Activated CD8-positive, alpha-beta memory T cell treated with anti-CD3 and anti-CD28 coated beads, Interleukin-2, amount 50 U/mL, for 24 hours (primary cell): ENCODE data around the gene PCDHB1.
"Not testable (repeated sequence)": the region's sequence is repeated elsewhere in the genome, so short reads cannot be mapped to it uniquely, and the experiment has no call there.

Experiments
- DNase-seq: peaks from one replicate; pipeline ENCODE4 v3.0.0-alpha.2; 2020; ENCODE audit errors: extremely low read depth

Gene PCDHB1

DNA sequence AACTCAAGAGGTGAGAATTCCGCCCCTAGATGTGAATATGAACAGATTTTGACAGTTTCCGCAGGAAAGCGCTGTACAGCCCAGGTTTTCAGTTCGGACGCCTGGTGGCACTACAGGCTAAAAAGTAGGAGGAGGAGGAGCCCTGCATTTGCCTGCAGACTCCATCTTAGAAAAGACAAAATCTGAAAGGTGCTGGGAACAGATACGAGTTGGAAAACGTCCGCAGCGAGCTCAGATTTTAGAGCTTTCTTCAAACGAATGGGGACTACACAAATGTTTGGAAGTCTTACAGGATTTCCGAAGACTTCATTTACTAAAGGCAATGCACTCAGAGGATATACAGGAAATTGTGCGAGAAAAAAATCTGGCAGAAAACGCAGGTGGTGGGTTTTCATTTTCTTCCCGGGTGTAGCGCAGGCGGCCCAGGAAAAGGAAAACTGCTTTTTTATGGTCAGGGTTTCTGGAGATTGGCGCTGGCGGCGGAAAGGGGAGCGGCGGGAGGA lies 33.4 kb downstream of the PCDHB1 start:
- DNase-seq, result no peak

DNA sequence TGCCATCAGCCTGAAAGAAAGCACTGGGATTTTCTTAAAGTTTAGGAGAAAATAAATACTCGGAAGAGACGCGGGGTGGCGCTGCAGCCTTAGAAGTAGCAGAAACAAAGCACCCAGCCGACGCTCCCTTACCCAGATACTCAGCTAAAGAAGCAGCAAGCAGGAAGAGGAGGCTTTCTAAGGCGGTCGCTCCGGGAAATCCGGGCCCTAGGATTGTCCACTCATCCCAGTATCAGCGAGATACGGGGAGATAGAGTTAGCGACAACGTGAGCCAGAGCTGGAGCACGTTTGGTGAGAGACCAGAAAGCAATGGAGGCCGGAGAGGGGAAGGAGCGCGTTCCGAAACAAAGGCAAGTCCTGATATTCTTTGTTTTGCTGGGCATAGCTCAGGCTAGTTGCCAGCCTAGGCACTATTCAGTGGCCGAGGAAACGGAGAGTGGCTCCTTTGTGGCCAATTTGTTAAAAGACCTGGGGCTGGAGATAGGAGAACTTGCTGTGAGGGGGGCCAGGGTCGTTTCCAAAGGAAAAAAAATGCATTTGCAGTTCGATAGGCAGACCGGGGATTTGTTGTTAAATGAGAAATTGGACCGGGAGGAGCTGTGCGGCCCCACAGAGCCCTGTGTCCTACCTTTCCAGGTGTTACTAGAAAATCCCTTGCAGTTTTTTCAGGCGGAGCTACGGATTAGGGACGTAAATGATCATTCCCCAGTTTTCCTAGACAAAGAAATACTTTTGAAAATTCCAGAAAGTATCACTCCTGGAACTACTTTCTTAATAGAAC lies 43.5 kb downstream of the PCDHB1 start, which contains the start of gene PCDHB2:
TSS of gene PCDHB2 (plus strand) at position 135 of the 782 bp plus-strand sequence. CDS start at position 311, 176 bp downstream.
- DNase-seq, result no peak

DNA sequence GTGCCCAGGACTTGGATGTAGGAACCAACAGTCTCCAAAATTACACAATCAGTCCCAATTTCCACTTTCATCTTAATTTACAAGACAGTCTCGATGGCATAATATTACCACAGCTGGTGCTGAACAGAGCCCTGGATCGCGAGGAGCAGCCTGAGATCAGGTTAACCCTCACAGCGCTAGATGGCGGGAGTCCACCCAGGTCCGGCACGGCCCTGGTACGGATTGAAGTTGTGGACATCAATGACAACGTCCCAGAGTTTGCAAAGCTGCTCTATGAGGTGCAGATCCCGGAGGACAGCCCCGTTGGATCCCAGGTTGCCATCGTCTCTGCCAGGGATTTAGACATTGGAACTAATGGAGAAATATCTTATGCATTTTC lies 44.1 kb downstream of the PCDHB1 start:
- DNase-seq, result no peak

DNA sequence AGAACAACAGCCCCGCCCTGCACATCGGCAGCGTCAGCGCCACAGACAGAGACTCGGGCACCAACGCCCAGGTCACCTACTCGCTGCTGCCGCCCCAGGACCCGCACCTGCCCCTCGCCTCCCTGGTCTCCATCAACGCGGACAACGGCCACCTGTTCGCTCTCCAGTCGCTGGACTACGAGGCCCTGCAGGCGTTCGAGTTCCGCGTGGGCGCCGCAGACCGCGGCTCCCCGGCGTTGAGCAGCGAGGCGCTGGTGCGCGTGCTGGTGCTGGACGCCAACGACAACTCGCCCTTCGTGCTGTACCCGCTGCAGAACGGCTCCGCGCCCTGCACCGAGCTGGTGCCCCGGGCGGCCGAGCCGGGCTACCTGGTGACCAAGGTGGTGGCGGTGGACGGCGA lies 45.0 kb downstream of the PCDHB1 start:
- DNase-seq, result not testable (repeated sequence)

DNA sequence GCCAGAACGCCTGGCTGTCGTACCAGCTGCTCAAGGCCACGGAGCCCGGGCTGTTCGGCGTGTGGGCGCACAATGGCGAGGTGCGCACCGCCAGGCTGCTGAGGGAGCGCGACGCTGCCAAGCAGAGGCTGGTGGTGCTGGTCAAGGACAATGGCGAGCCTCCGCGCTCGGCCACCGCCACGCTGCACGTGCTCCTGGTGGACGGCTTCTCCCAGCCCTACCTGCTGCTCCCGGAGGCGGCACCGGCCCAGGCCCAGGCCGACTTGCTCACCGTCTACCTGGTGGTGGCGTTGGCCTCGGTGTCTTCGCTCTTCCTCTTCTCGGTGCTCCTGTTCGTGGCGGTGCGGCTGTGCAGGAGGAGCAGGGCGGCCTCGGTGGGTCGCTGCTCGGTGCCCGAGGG lies 45.4 kb downstream of the PCDHB1 start:
- not testable (repeated sequence) for DNase-seq

DNA sequence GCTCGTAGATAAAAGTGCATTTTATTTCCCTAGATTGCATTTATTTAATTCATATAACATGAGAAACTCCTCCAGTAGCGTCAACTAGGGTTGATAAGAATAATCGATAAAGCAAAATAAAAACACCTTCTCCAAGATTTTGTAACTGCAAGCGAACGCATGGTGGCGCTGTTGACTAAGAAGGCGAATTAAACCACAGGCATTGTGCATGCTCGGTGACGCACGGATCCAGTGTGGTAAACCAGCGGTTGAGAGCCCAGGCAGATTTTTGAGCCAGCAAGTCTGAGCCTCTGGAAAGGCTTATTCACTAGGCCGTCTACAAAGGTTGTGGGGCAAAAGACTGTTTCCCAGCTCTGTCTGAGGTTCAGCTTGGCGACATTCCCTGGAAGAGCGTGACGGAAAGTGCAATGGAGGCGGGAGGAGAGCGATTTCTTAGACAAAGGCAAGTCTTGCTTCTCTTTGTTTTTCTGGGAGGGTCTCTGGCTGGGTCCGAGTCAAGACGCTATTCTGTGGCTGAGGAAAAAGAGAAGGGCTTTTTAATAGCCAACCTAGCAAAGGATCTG lies 49.1 kb downstream of the PCDHB1 start, which contains the start of gene PCDHB3:
TSS of gene PCDHB3 (plus strand) at position 231 of the 563 bp plus-strand sequence. CDS start at position 408, 177 bp downstream.
- peak; percentile 3 for DNase-seq

DNA sequence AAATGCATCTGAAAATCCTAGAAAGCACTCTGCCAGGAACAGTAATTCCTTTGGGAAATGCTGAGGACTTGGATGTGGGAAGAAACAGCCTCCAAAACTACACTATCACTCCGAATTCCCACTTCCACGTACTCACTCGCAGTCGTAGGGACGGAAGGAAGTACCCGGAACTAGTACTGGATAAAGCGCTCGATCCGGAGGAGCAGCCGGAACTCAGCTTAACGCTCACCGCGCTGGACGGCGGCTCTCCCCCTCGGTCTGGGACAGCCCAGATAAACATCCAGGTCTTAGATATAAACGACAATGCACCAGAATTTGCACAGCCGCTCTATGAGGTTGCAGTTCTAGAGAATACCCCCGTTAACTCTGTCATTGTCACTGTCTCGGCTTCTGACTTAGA lies 49.9 kb downstream of the PCDHB1 start:
- no peak for DNase-seq

DNA sequence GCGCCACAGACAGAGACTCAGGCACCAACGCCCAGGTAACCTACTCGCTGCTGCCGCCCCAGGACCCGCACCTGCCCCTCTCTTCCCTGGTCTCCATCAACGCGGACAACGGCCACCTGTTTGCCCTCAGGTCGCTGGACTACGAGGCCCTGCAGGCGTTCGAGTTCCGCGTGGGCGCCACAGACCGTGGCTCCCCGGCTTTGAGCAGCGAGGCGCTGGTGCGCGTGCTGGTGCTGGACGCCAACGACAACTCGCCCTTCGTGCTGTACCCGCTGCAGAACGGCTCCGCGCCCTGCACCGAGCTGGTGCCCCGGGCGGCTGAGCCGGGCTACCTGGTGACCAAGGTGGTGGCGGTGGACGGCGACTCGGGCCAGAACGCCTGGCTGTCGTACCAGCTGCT lies 50.9 kb downstream of the PCDHB1 start:
- DNase-seq, result not testable (repeated sequence)

DNA sequence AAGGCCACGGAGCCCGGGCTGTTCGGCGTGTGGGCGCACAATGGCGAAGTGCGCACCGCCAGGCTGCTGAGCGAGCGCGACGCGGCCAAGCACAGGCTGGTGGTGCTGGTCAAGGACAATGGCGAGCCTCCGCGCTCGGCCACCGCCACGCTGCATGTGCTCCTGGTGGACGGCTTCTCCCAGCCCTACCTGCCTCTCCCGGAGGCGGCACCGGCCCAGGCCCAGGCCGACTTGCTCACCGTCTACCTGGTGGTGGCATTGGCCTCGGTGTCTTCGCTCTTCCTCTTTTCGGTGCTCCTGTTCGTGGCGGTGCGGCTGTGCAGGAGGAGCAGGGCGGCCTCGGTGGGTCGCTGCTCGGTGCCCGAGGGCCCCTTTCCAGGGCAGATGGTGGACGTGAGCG lies 51.3 kb downstream of the PCDHB1 start:
- not testable (repeated sequence) for DNase-seq

DNA sequence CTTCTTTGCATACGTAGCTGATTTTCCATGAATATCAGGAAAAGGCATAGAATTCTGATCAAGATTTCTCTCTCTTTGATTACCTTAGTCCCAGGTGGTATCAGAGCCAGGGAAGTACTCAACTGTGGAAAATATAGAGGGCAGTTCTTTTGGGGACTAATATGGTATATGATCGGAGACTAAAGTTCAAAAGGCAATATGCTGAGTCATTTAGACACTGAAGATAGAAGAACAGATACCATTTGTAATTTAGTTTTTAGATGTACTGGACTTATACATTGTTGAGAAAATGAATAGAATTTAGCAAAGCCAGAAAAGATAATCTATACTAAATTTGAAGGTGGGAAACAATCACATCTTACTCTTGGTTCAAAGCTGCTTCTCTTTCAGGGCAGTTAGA lies 54.2 kb downstream of the PCDHB1 start:
- DNase-seq, result no peak
